Measurements from ENCODE around the gene SNX20. TPM values are rescaled to one million over a fixed set of nuclear protein-coding genes. Genes with fewer than 3 reads are reported as not detected.

The SNX20 gene
- total and polyA plus RNA-seq, 2 of the 13 experiments (the other 11 are each of a cell fraction or from before 2014, with no cell fraction given) = not detected

GRCh38 chr16:50719401-50720337, 38.6 kb upstream of the SNX20 start:
- H3K9ac ChIP-seq (ENCODE audit: insufficient read depth, low read depth, low read length) = peak overlapping the region; percentile 37
- in situ Hi-C loops (cut with HindIII; ENCODE audit: extremely low pct_ligation_motif_present, low pct_unique_long_range_greater_than_20kb) = no loop called here
- POLR2A ChIA-PET = interaction anchor here (0.7 to 2.2 kb wide), 8 partner anchors 19 to 87 kb away, joined by 3 to 14 read pairs (median 4); partner anchors contain the start of gene CYLD
- TF ChIP-seq ZNF891 (CRISPR knock-in tag; IDR thresholded peaks at IDR 0.05) (peak; percentile 79; the same call in 1 of the 2 replicates), ZNF547 (CRISPR knock-in tag; IDR thresholded peaks at IDR 0.05) (peak; percentile 80), GATAD2A (CRISPR knock-in tag; IDR thresholded peaks at IDR 0.05) (peak; percentile 17; the same call in 1 of the 2 replicates), ZNF569 (CRISPR knock-in tag; IDR thresholded peaks at IDR 0.05; ENCODE audit: borderline replicate concordance) (no peak), PRDM10 (CRISPR knock-in tag; IDR thresholded peaks at IDR 0.05; ENCODE audit: low read depth) (0 out of 2 replicates have a peak, but pooled peaks have one; percentile 19), POLR2AphosphoS5 (IDR thresholded peaks at IDR 0.05; ENCODE audit: low read depth, low read length) (no peak), ELF3 (CRISPR knock-in tag; IDR thresholded peaks at IDR 0.05) (peak; percentile 78), RARA (CRISPR knock-in tag; IDR thresholded peaks at IDR 0.05) (0 out of 2 replicates have a peak, but pooled peaks have one; percentile 22), RXRB (CRISPR knock-in tag; IDR thresholded peaks at IDR 0.05; ENCODE audit: borderline replicate concordance) (peak; percentile 22; the same call in 1 of the 2 replicates), GABPB1 (CRISPR knock-in tag; IDR thresholded peaks at IDR 0.05) (peak; percentile 52; the same call in 1 of the 2 replicates), THAP9 (CRISPR knock-in tag; IDR thresholded peaks at IDR 0.05; ENCODE audit: borderline replicate concordance) (peak; percentile 57; the same call in 1 of the 2 replicates), CENPBD1 (CRISPR knock-in tag; IDR thresholded peaks at IDR 0.05; ENCODE audit: borderline replicate concordance, low read depth) (no peak), ZNF225 (CRISPR knock-in tag; IDR thresholded peaks at IDR 0.05) (0 out of 2 replicates have a peak, but pooled peaks have one; percentile 9)

More at GRCh38 chr16:50719401-50720337, 38.6 kb upstream of the SNX20 start:
- 1% methylated on average over 17 of the region's 20 CpGs for WGBS (ENCODE audit: low lambda C conversion rate)
- peak; percentile 92 for ATAC-seq
- H3K9me3 ChIP-seq (ENCODE audit: low read length) = no peaks in the 10 kb centered on the region
- peak overlapping the region; percentile 75 for H2AFZ ChIP-seq (ENCODE audit: low read length)
- intact Hi-C loops (cut with micrococcal nuclease; ENCODE audit: unreplicated experiment) = loop anchor here (1.0 to 2.0 kb wide), 2 partner anchors 21 to 87 kb away; no protein-coding TSS in a partner anchor
- H3K27me3 ChIP-seq (ENCODE audit: control insufficient read depth in 1 of 2, insufficient read depth in 2 of 2, low read length in 2 of 2) = peaks cover 1 to 6% of the 10 kb centered on the region in 2 experiments; a peak in 1 of 5 replicates
- peak overlapping the region; percentile 59 to 71 (median 66) for H3K4me3 ChIP-seq (replicated peaks in 1 of 3; ENCODE audit: insufficient read depth in 1 of 3, low read depth in 2 of 3, low read length in 3 of 3)
- peaks cover 43% of the 10 kb centered on the region for H3K4me1 ChIP-seq (ENCODE audit: insufficient read depth, low read length)
- FAIRE-seq = peak; percentile 50
- no peaks in the 10 kb centered on the region for H4K20me1 ChIP-seq (ENCODE audit: insufficient read depth, low read length)
- CTCF ChIA-PET (ENCODE audit: low intra/inter-chr PET ratio, low total read pairs) = interaction anchor here (2.2 kb wide), 1 partner anchor 87 kb away, joined by 16 read pairs; no protein-coding TSS in a partner anchor
- peak; percentile 65 for DNase-seq (ENCODE audit: low spot score)
- H3K36me3 ChIP-seq (replicated peaks in 1 of 2; ENCODE audit: control insufficient read depth in 1 of 2, insufficient read depth in 2 of 2, low read length in 2 of 2) = no peaks in the 10 kb centered on the region
- no TSS peak for BruUV-seq (replicated peaks)
- peak overlapping the region; percentile 90 for H3K4me2 ChIP-seq (ENCODE audit: low read depth, low read length)
- H3K27ac ChIP-seq (ENCODE audit: extremely low read length, insufficient read depth, low read length) = peak overlapping the region; percentile 9
- no peaks in the 10 kb centered on the region for H3K79me2 ChIP-seq (ENCODE audit: insufficient read depth, low read length)

Data from HepG2 (cell line).